HepG2 (cell line): Measurements from ENCODE around the gene NUDT21. TPM values are rescaled to one million over a fixed set of nuclear protein-coding genes. Genes with fewer than 3 reads are reported as not detected.

Experiments
- ATAC-seq: fragments of 200-7000 bp; cut with Tn5 transposase; 3 replicates; pipeline ENCODE4 v1.9.1; 2020; ENCODE audit warnings: mild to moderate bottlenecking, moderate library complexity
- BruUV-seq: library from RNA; stranded (reverse); fragments of 400-500 nt; replicated peaks from 2 replicates; lab custom pipeline; 2021; lab: Mats Ljungman, UMichigan
- CTCF ChIA-PET: fragments of 300-600 bp; formaldehyde crosslinking; extraction: SDS; loops from one replicate; lab custom pipeline; 2021; ENCODE audit warnings: low total read pairs, inconsistent platforms, low intra/inter-chr PET ratio; lab: Yijun Ruan, JAX
- POLR2A ChIA-PET: fragments of 350-600 bp; sonication (Branson Sonifier 250); formaldehyde crosslinking; loops from one replicate; lab custom pipeline; 2020; ENCODE audit warnings: antibody characterized with exemption, inconsistent platforms; lab: Yijun Ruan, JAX
- DNase-seq: peaks from one replicate; pipeline ENCODE4 v3.0.0-alpha.2; 2015; ENCODE audit warnings: low spot score
- FAIRE-seq: peaks from 3 replicates; lab custom pipeline; 2011; peaks lifted over from hg19 to GRCh38; lab: Jason Lieb, UNC
- H2AFZ ChIP-seq: one replicate; pipeline ENCODE4 v1.6.1; 2011; ENCODE audit warnings: low read length, inconsistent platforms
- H3K27ac ChIP-seq: fragments of 300-600 bp; 3 replicates; pipeline ENCODE4 v1.8.0; 2011; ENCODE audit warnings: mixed run types, mild to moderate bottlenecking, mixed read lengths, low read length, inconsistent platforms; ENCODE audit not compliant: insufficient read depth; ENCODE audit errors: extremely low read length
- H3K27me3 ChIP-seq, 2 experiments: fragments of 200-600 bp in 1 of 2; 2 replicates in 1 of 2; 3 replicates in 1 of 2; pipeline versions ENCODE4 v1.6.0 to v1.8.0; 2011; ENCODE audit warnings: low read length in 2 of 2, mild to moderate bottlenecking in 2 of 2, moderate library complexity in 2 of 2, inconsistent platforms in 1 of 2; ENCODE audit not compliant: insufficient read depth in 2 of 2, control insufficient read depth in 1 of 2
- H3K36me3 ChIP-seq, 2 experiments: fragments of 200-600 bp in 1 of 2; replicated peaks in 1 of 2; 2 replicates in 1 of 2; 3 replicates in 1 of 2; pipeline versions ENCODE4 v1.5.1 to v1.8.0; 2011; ENCODE audit warnings: low read length in 2 of 2, inconsistent platforms in 1 of 2; ENCODE audit not compliant: insufficient read depth in 2 of 2, control insufficient read depth in 1 of 2
- H3K4me1 ChIP-seq: 2 replicates; pipeline ENCODE4 v1.5.1; 2012; ENCODE audit warnings: low read length, inconsistent platforms; ENCODE audit not compliant: insufficient read depth
- H3K4me2 ChIP-seq: 2 replicates; pipeline ENCODE4 v1.6.0; 2011; ENCODE audit warnings: low read depth, low read length, inconsistent platforms
- H3K4me3 ChIP-seq, 3 experiments: fragments of 200-600 bp in 1 of 3; sonication (generic), shearing (Covaris generic) in 1 of 3; replicated peaks in 1 of 3; 2 replicates each; pipeline ENCODE4 v1.5.1; 2011 to 2016; ENCODE audit warnings: low read length in 3 of 3, inconsistent platforms in 2 of 3, low read depth in 2 of 3, mild to moderate bottlenecking in 2 of 3, control low read depth in 1 of 3, mixed read lengths in 1 of 3; ENCODE audit not compliant: insufficient read depth in 1 of 3
- H3K79me2 ChIP-seq: one replicate; pipeline ENCODE4 v1.6.1; 2011; ENCODE audit warnings: low read length, inconsistent platforms; ENCODE audit not compliant: insufficient read depth
- H3K9ac ChIP-seq: 2 replicates; pipeline ENCODE4 v1.6.0; 2011; ENCODE audit warnings: mild to moderate bottlenecking, low read depth, low read length, inconsistent platforms; ENCODE audit not compliant: insufficient read depth
- H3K9me3 ChIP-seq: 2 replicates; pipeline ENCODE4 v1.5.1; 2012; ENCODE audit warnings: mild to moderate bottlenecking, low read length
- H4K20me1 ChIP-seq: 2 replicates; pipeline ENCODE4 v1.6.0; 2011; ENCODE audit warnings: inconsistent platforms, mild to moderate bottlenecking, low read length, moderate library complexity; ENCODE audit not compliant: insufficient read depth
- FOXK1 ChIP-seq: sonication (generic); formaldehyde crosslinking; IDR thresholded peaks from 2 replicates; pipeline ENCODE4 v1.4.0; 2020; ENCODE audit warnings: low read depth, missing genetic modification reagents, borderline replicate concordance
- KIAA2018 ChIP-seq: sonication (generic); formaldehyde crosslinking; IDR thresholded peaks from 2 replicates; pipeline ENCODE4 v1.5.0; 2020; ENCODE audit warnings: mild to moderate bottlenecking, missing genetic modification reagents, borderline replicate concordance
- LBX2 ChIP-seq: sonication (generic); formaldehyde crosslinking; IDR thresholded peaks from 2 replicates; pipeline ENCODE4 v1.5.0; 2020; ENCODE audit warnings: missing genetic modification reagents, mild to moderate bottlenecking, borderline replicate concordance
- MAFF ChIP-seq: IDR thresholded peaks from 2 replicates; pipeline ENCODE4 v1.6.1; 2011; ENCODE audit warnings: low read depth, low read length, improper control_type of control experiment
- SRY ChIP-seq: sonication (generic); formaldehyde crosslinking; IDR thresholded peaks from 2 replicates; pipeline ENCODE4 v1.8.0; 2022; ENCODE audit warnings: mild to moderate bottlenecking, missing genetic modification reagents
- STAT6 ChIP-seq: sonication (generic); formaldehyde crosslinking; IDR thresholded peaks from 2 replicates; pipeline ENCODE4 v1.4.0; 2020; ENCODE audit warnings: missing genetic modification reagents, mild to moderate bottlenecking, borderline replicate concordance
- ZEB1 ChIP-seq: IDR thresholded peaks from 2 replicates; pipeline ENCODE4 v1.6.1; 2012; ENCODE audit warnings: mild to moderate bottlenecking, low read depth, inconsistent platforms; ENCODE audit not compliant: insufficient replicate concordance
- ZFP36L2 ChIP-seq: sonication (generic); formaldehyde crosslinking; IDR thresholded peaks from 2 replicates; pipeline ENCODE4 v1.4.0; 2020; ENCODE audit warnings: missing genetic modification reagents
- ZNF569 ChIP-seq: sonication (generic); formaldehyde crosslinking; IDR thresholded peaks from 2 replicates; pipeline ENCODE4 v1.5.0; 2020; ENCODE audit warnings: mild to moderate bottlenecking, missing genetic modification reagents, moderate library complexity, borderline replicate concordance
- WGBS: methylation state at CpG from one replicate; pipeline ENCODE4 v1.1.6; 2017; ENCODE audit warnings: low lambda C conversion rate; 5-methylcytosine and 5-hydroxymethylcytosine counted together
- in situ Hi-C: cut with HindIII; loops from 2 replicates; pipeline ENCODE4 v1.10.0; 2017; ENCODE audit warnings: low pct_unique_long_range_greater_than_20kb; ENCODE audit not compliant: extremely low pct_ligation_motif_present
- intact Hi-C: fragments of 100-400 bp; cut with micrococcal nuclease; formaldehyde crosslinking; loops from one replicate; pipeline ENCODE4 v1.10.0; 2022; ENCODE audit not compliant: unreplicated experiment
- polyA plus RNA-seq, 8 experiments: library from polyadenylated mRNA; depleted of rRNA in 3 of 8; stranded (reverse) in 7 of 8; unstranded in 1 of 8; fragments of >200 nt; fragmentation: Illumina TruSeq in 4 of 8; extraction: Trizol in 4 of 8; gene quantifications; 2 replicates each; pipeline versions ENCODE4 v1.2.1 to v1.2.3, GENCODE V29; 2011 to 2016; ENCODE audit warnings: low read depth in 4 of 8, missing spikeins in 1 of 8, mixed read lengths in 1 of 8; ENCODE audit not compliant: insufficient read depth in 1 of 8
- total RNA-seq, 5 experiments: library from RNA; depleted of rRNA; stranded (reverse); fragments of >200 nt; fragmentation: Illumina TruSeq; extraction: Trizol; gene quantifications; 2 replicates each; pipeline ENCODE4 v1.2.3, GENCODE V29; 2016; ENCODE audit warnings: low read depth in 1 of 5

Gene NUDT21
- total and polyA plus RNA-seq, 2 of the 13 experiments (the other 11 are each of a cell fraction or from before 2014, with no cell fraction given) = 177 to 210 TPM

- no peak for TF ChIP-seq KIAA2018 (CRISPR knock-in tag)
- TF ChIP-seq LBX2 = no peak
- TF ChIP-seq FOXK1 (CRISPR knock-in tag) = no peak
- TF ChIP-seq MAFF = peak; percentile 49
Observed at GRCh38 chr16:56468800-56469199, 17.7 kb upstream of the NUDT21 start (continued).

GRCh38 chr16:56466344-56466743, 15.2 kb upstream of the NUDT21 start:
- Histone ChIP-seq H3K4me1 (no peaks in the 10 kb centered on the region), H2AFZ (no peak overlapping the region), H3K9ac (no peak overlapping the region), H3K36me3 (peaks cover 36 to 73% of the 10 kb centered on the region in 2 experiments), H3K27me3 (no peaks in the 10 kb centered on the region), H3K4me3 (no peak overlapping the region), H3K27ac (no peak overlapping the region), H4K20me1 (no peaks in the 10 kb centered on the region), H3K79me2 (no peaks in the 10 kb centered on the region), H3K9me3 (no peaks in the 10 kb centered on the region), H3K4me2 (no peak overlapping the region)
- intact Hi-C loops (no loop called here), in situ Hi-C loops (no loop called here)
- 99% methylated on average over 2 of the region's 2 CpGs for WGBS
- FAIRE-seq (no peak), ATAC-seq (no peak), DNase-seq (no peak)
- POLR2A ChIA-PET = no interaction called here
- CTCF ChIA-PET = no interaction called here
- BruUV-seq = no TSS peak
- TF ChIP-seq STAT6 (no peak), ZNF569 (CRISPR knock-in tag) (no peak), ZFP36L2 (no peak), SRY (no peak), ZEB1 (no peak)
